DOHH2 (cell line): ENCODE results near the gene CPED1.

Experiments
- H3F3A ChIP-seq: fragments of 200-600 bp; sonication (generic), shearing (Covaris generic); 2 replicates; pipeline ENCODE4 v1.6.0; 2016; ENCODE audit warnings: antibody characterized with exemption, mild to moderate bottlenecking; ENCODE audit not compliant: control insufficient read depth, insufficient read depth
- H3K27ac ChIP-seq: fragments of 200-600 bp; sonication (generic); 2 replicates; pipeline ENCODE4 v1.5.1; 2014; ENCODE audit warnings: low read depth, mild to moderate bottlenecking, low read length, moderate library complexity
- H3K27me3 ChIP-seq: fragments of 200-600 bp; sonication (generic); 2 replicates; pipeline ENCODE4 v1.6.1; 2014; ENCODE audit warnings: mild to moderate bottlenecking, low read length, mixed read lengths; ENCODE audit not compliant: control insufficient read depth
- H3K36me3 ChIP-seq: fragments of 200-600 bp; sonication (generic); 2 replicates; pipeline ENCODE4 v1.6.1; 2014; ENCODE audit warnings: mild to moderate bottlenecking, low read length, moderate library complexity, mixed read lengths; ENCODE audit not compliant: control insufficient read depth
- H3K4me1 ChIP-seq: fragments of 200-600 bp; sonication (generic); 2 replicates; pipeline ENCODE4 v1.6.1; 2014; ENCODE audit warnings: mild to moderate bottlenecking, low read length, mixed read lengths; ENCODE audit not compliant: control insufficient read depth
- H3K4me2 ChIP-seq: fragments of 200-600 bp; sonication (generic); 2 replicates; pipeline ENCODE4 v1.6.0; 2014; ENCODE audit warnings: mild to moderate bottlenecking, low read length, moderate library complexity
- H3K4me3 ChIP-seq: fragments of 200-600 bp; sonication (generic); 2 replicates; pipeline ENCODE4 v1.5.1; 2014; ENCODE audit warnings: mild to moderate bottlenecking, low read length, mixed read lengths
- H3K79me2 ChIP-seq: fragments of 200-600 bp; sonication (generic); 2 replicates; pipeline ENCODE4 v1.6.1; 2014; ENCODE audit warnings: mild to moderate bottlenecking, low read length, mixed read lengths; ENCODE audit not compliant: control insufficient read depth
- H3K9me2 ChIP-seq: fragments of 200-600 bp; sonication (generic); replicated peaks from 2 replicates; pipeline ENCODE4 v1.6.1; 2014; ENCODE audit warnings: mild to moderate bottlenecking, low read length, mixed read lengths; ENCODE audit not compliant: control insufficient read depth
- H3K9me3 ChIP-seq: fragments of 200-600 bp; sonication (generic); 2 replicates; pipeline ENCODE4 v1.6.1; 2014; ENCODE audit warnings: antibody characterized with exemption, low read length, mixed read lengths; ENCODE audit not compliant: control insufficient read depth, insufficient read depth
- H4K20me1 ChIP-seq: fragments of 200-600 bp; sonication (generic); 2 replicates; pipeline ENCODE4 v1.6.0; 2014; ENCODE audit warnings: low read depth, mild to moderate bottlenecking, antibody characterized with exemption, low read length, moderate library complexity; ENCODE audit not compliant: control insufficient read depth, insufficient read depth
- EZH2phosphoT487 ChIP-seq: fragments of 200-600 bp; sonication (generic); IDR thresholded peaks from 2 replicates; pipeline ENCODE4 v1.6.1; 2017; ENCODE audit warnings: borderline replicate concordance, mild to moderate bottlenecking, antibody characterized with exemption, low read length, moderate library complexity, mixed read lengths
- TF ChIP-seq, protein P1 (sequence below): fragments of 200-600 bp; sonication (generic); IDR thresholded peaks from one replicate; pipeline ENCODE4 v1.5.1; 2014; ENCODE audit warnings: antibody characterized with exemption, mild to moderate bottlenecking, low read depth, low read length; ENCODE audit not compliant: poor library complexity, severe bottlenecking

Gene CPED1

GRCh38 chr7:121011401-121011800 lies 22.9 kb downstream of the CPED1 start:
- Histone ChIP-seq H3K4me2 (no peak overlapping the region), H3K9me2 (no peaks in the 10 kb centered on the region), H3K9me3 (no peaks in the 10 kb centered on the region), H3K4me1 (no peaks in the 10 kb centered on the region), H3K36me3 (no peaks in the 10 kb centered on the region), H3K4me3 (no peak overlapping the region), H3F3A (no peaks in the 10 kb centered on the region), H3K27ac (no peak overlapping the region), H3K27me3 (peaks cover 25% of the 10 kb centered on the region), H4K20me1 (no peaks in the 10 kb centered on the region), H3K79me2 (no peaks in the 10 kb centered on the region)
- TF ChIP-seq EZH2phosphoT487 = no peak
- TF ChIP-seq, protein P1, sequence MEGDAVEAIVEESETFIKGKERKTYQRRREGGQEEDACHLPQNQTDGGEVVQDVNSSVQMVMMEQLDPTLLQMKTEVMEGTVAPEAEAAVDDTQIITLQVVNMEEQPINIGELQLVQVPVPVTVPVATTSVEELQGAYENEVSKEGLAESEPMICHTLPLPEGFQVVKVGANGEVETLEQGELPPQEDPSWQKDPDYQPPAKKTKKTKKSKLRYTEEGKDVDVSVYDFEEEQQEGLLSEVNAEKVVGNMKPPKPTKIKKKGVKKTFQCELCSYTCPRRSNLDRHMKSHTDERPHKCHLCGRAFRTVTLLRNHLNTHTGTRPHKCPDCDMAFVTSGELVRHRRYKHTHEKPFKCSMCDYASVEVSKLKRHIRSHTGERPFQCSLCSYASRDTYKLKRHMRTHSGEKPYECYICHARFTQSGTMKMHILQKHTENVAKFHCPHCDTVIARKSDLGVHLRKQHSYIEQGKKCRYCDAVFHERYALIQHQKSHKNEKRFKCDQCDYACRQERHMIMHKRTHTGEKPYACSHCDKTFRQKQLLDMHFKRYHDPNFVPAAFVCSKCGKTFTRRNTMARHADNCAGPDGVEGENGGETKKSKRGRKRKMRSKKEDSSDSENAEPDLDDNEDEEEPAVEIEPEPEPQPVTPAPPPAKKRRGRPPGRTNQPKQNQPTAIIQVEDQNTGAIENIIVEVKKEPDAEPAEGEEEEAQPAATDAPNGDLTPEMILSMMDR = no peak

GRCh38 chr7:121012170-121012874 lies 23.8 kb downstream of the CPED1 start:
- Histone ChIP-seq H3K79me2 (no peaks in the 10 kb centered on the region), H3F3A (no peaks in the 10 kb centered on the region), H3K27me3 (peaks cover 16% of the 10 kb centered on the region), H4K20me1 (no peaks in the 10 kb centered on the region), H3K27ac (no peak overlapping the region), H3K4me1 (no peaks in the 10 kb centered on the region), H3K36me3 (no peaks in the 10 kb centered on the region), H3K4me3 (no peak overlapping the region), H3K9me3 (no peaks in the 10 kb centered on the region), H3K9me2 (no peaks in the 10 kb centered on the region), H3K4me2 (no peak overlapping the region)
- TF ChIP-seq, protein P1 = no peak
- no peak for TF ChIP-seq EZH2phosphoT487

DNA sequence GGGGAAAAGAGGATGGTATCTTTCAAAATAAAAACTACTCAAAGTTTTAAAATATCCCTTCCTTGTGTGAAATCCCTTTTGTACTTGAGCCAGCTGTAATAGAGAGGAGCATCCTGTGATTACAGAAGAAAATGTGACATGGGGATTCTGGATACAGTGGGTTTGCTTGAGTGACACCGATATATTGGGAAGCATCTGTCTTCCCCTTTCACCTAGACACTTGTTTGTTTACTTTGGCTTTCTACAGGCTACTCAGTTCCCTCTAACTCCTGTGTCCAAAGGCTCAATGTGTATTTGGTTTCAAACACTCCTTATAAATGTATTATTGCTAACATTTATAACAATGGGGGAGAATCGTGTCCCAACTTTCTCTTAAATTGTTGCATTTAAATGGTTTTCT lies 24.4 kb downstream of the CPED1 start:
- TF ChIP-seq, protein P1 = no peak
- TF ChIP-seq EZH2phosphoT487 = no peak
- no peaks in the 10 kb centered on the region for H3K36me3 ChIP-seq
- H3K9me2 ChIP-seq = no peaks in the 10 kb centered on the region
- H3K4me3 ChIP-seq = no peak overlapping the region
- no peaks in the 10 kb centered on the region for H3F3A ChIP-seq
- H3K27me3 ChIP-seq = peaks cover 11% of the 10 kb centered on the region
- no peaks in the 10 kb centered on the region for H3K9me3 ChIP-seq
- no peaks in the 10 kb centered on the region for H3K4me1 ChIP-seq
- no peaks in the 10 kb centered on the region for H4K20me1 ChIP-seq
- no peak overlapping the region for H3K27ac ChIP-seq
- H3K79me2 ChIP-seq = no peaks in the 10 kb centered on the region
- no peak overlapping the region for H3K4me2 ChIP-seq
